ENCODE results near the gene COG6. TPM values are rescaled to one million over a fixed set of nuclear protein-coding genes. Genes with fewer than 3 reads are reported as not detected.

Gene COG6
- total and polyA plus RNA-seq, 10 of the 15 experiments (the other 5 are each of a cell fraction or from before 2014, with no cell fraction given) = 4.5 to 29.8 (median 12.6) TPM

DNA sequence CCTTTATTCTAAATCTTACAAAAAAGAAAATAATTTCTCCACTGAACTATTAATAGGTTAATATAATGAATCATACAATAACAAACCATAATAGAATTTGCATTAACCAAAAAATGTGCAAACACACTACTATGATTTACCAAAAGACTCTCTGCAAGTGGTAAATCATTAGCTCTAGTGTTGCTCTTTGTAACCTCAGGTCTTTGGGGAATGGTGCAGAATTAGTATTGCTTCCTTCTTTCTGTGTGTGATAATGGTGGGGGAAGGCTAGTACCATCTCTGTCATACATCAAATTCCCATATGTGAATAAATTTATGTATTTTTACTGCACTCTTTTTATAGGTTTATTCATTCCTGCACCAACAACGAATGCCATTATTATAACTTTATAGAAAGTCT, 105.1 kb downstream of the COG6 start (continued):
- TF ChIP-seq ZZZ3 (IDR thresholded peaks at IDR 0.05; ENCODE audit: control insufficient read depth, insufficient read length, low read depth) (no peak), ZNF384 (IDR thresholded peaks at IDR 0.05; ENCODE audit: borderline replicate concordance, low read depth, low read length) (no peak), NR2C2 (IDR thresholded peaks at IDR 0.05; ENCODE audit: borderline replicate concordance, control insufficient read depth, insufficient read length, low read depth) (no peak), MEF2B (IDR thresholded peaks at IDR 0.05; ENCODE audit: partially characterized antibody, poor library complexity, severe bottlenecking) (peak; percentile 92), ZBTB40 (IDR thresholded peaks at IDR 0.05; ENCODE audit: borderline replicate concordance) (peak; percentile 43; the same call in 1 of the 2 replicates), NFYB (IDR thresholded peaks at IDR 0.05; ENCODE audit: insufficient read depth, low read depth, low read length) (no peak), ZNF622 (IDR thresholded peaks at IDR 0.05) (no peak), ETV6 (conservative IDR thresholded peaks at IDR 0.05 in 1 of 2, IDR thresholded peaks at IDR 0.05 in 1 of 2; ENCODE audit: borderline replicate concordance in 1 of 2, low read depth in 1 of 2) (no peak), ZBTB11 (CRISPR knock-in tag; IDR thresholded peaks at IDR 0.05) (no peak), NRF1 (conservative IDR thresholded peaks at IDR 0.05; ENCODE audit: low read depth, low read length) (no peak), IKZF2 (IDR thresholded peaks at IDR 0.05) (peak; percentile 70 to 78), YY1 (IDR thresholded peaks at IDR 0.05; ENCODE audit: low read depth, low read length) (no peak), ZNF24 (IDR thresholded peaks at IDR 0.05) (peak; percentile 84)
- TF ChIP-seq, protein P1, sequence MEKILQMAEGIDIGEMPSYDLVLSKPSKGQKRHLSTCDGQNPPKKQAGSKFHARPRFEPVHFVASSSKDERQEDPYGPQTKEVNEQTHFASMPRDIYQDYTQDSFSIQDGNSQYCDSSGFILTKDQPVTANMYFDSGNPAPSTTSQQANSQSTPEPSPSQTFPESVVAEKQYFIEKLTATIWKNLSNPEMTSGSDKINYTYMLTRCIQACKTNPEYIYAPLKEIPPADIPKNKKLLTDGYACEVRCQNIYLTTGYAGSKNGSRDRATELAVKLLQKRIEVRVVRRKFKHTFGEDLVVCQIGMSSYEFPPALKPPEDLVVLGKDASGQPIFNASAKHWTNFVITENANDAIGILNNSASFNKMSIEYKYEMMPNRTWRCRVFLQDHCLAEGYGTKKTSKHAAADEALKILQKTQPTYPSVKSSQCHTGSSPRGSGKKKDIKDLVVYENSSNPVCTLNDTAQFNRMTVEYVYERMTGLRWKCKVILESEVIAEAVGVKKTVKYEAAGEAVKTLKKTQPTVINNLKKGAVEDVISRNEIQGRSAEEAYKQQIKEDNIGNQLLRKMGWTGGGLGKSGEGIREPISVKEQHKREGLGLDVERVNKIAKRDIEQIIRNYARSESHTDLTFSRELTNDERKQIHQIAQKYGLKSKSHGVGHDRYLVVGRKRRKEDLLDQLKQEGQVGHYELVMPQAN (conservative IDR thresholded peaks at IDR 0.05) = no peak
- TF ChIP-seq, protein P2, sequence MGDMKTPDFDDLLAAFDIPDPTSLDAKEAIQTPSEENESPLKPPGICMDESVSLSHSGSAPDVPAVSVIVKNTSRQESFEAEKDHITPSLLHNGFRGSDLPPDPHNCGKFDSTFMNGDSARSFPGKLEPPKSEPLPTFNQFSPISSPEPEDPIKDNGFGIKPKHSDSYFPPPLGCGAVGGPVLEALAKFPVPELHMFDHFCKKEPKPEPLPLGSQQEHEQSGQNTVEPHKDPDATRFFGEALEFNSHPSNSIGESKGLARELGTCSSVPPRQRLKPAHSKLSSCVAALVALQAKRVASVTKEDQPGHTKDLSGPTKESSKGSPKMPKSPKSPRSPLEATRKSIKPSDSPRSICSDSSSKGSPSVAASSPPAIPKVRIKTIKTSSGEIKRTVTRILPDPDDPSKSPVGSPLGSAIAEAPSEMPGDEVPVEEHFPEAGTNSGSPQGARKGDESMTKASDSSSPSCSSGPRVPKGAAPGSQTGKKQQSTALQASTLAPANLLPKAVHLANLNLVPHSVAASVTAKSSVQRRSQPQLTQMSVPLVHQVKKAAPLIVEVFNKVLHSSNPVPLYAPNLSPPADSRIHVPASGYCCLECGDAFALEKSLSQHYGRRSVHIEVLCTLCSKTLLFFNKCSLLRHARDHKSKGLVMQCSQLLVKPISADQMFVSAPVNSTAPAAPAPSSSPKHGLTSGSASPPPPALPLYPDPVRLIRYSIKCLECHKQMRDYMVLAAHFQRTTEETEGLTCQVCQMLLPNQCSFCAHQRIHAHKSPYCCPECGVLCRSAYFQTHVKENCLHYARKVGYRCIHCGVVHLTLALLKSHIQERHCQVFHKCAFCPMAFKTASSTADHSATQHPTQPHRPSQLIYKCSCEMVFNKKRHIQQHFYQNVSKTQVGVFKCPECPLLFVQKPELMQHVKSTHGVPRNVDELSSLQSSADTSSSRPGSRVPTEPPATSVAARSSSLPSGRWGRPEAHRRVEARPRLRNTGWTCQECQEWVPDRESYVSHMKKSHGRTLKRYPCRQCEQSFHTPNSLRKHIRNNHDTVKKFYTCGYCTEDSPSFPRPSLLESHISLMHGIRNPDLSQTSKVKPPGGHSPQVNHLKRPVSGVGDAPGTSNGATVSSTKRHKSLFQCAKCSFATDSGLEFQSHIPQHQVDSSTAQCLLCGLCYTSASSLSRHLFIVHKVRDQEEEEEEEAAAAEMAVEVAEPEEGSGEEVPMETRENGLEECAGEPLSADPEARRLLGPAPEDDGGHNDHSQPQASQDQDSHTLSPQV (IDR thresholded peaks at IDR 0.05) = no peak

Measured in GM12878 (cell line).